Sigmoid colon (tissue), 7 donors: ENCODE measurements around the gene PRDM16. TPM values are rescaled to one million over a fixed set of nuclear protein-coding genes. Genes with fewer than 3 reads are reported as not detected.

Experiments used
- DNase-seq: peaks from one replicate; pipeline ENCODE4 v3.0.0-alpha.2; 2019
- H3K27ac ChIP-seq, 4 donors: fragments of 200-600 bp; sonication (generic); one replicate each; pipeline ENCODE4 v1.5.1; 2016 to 2019; ENCODE audit warnings: mild to moderate bottlenecking in 1 of 4
- H3K27me3 ChIP-seq, 3 donors: fragments of 200-600 bp; sonication (generic); one replicate each; pipeline ENCODE4 v1.5.1; 2019; ENCODE audit warnings: mild to moderate bottlenecking in 1 of 3
- H3K36me3 ChIP-seq, 4 donors: fragments of 200-600 bp; sonication (generic); one replicate each; pipeline ENCODE4 v1.5.1; 2016 to 2019
- H3K4me1 ChIP-seq, 4 donors: fragments of 200-600 bp; sonication (generic); one replicate each; pipeline ENCODE4 v1.5.1; 2017 to 2019
- H3K4me3 ChIP-seq, 4 donors: fragments of 200-600 bp; sonication (generic); one replicate each; pipeline ENCODE4 v1.5.1; 2017 to 2019; ENCODE audit warnings: mild to moderate bottlenecking in 2 of 4, moderate library complexity in 1 of 4
- H3K9me3 ChIP-seq, 4 donors: fragments of 200-600 bp in 3 of 4; sonication (generic) in 3 of 4; one replicate each; pipeline versions ENCODE4 v1.5.1 to v1.6.1; 2013 to 2019
- CTCF ChIP-seq, 4 experiments: fragments of 450-650 bp in 3 of 4; fragments of 200-600 bp in 1 of 4; IDR thresholded peaks; one replicate each; pipeline ENCODE4 v1.5.1; 2016 to 2019; ENCODE audit warnings: antibody characterized with exemption in 4 of 4, mild to moderate bottlenecking in 3 of 4, moderate library complexity in 2 of 4
- EP300 ChIP-seq, 4 donors: sonication (generic); formaldehyde crosslinking; IDR thresholded peaks; one replicate each; pipeline ENCODE4 v1.6.1; 2017; ENCODE audit warnings: antibody characterized with exemption in 4 of 4
- POLR2A ChIP-seq, 2 donors: fragments of 450-650 bp; IDR thresholded peaks; one replicate each; pipeline ENCODE4 v1.6.1; 2016; ENCODE audit warnings: antibody characterized with exemption in 2 of 2, mild to moderate bottlenecking in 2 of 2, moderate library complexity in 2 of 2
- POLR2AphosphoS5 ChIP-seq, 4 donors: sonication (generic); formaldehyde crosslinking; IDR thresholded peaks; one replicate each; pipeline ENCODE4 v1.6.1; 2017; ENCODE audit warnings: antibody characterized with exemption in 4 of 4
- WGBS, 2 donors: extraction: QIAGEN DNeasy Blood & Tissue Kit; methylation state at CpG; one replicate each; pipeline ENCODE4 v1.1.7; 2013; 5-methylcytosine and 5-hydroxymethylcytosine counted together
- intact Hi-C: fragments of 100-400 bp; cut with DNase I; formaldehyde crosslinking; loops from one replicate; pipeline ENCODE4 v1.15.1; 2023
- polyA plus RNA-seq, 3 donors: library from polyadenylated mRNA; stranded (reverse); fragments of 200-250 nt; gene quantifications; one replicate each; pipeline ENCODE4 v1.2.3, GENCODE V29; 2013
- total RNA-seq, 4 donors: library from RNA; depleted of rRNA; stranded (reverse); fragments of >200 nt; gene quantifications; one replicate each; pipeline ENCODE4 v1.1.0, GENCODE V29; 2016
- donor health status: healthy with polysubstance abuse.
- donor health status: Bipolar disorder and iron deficiency.
- donor health status: healthy.

The PRDM16 gene
- total and polyA plus RNA-seq, 7 donors, result under 0.01 to 1.7 (median 0.49) TPM

- Histone ChIP-seq H3K4me1 (no peaks in the 10 kb centered on the region), H3K9me3 (no peaks in the 10 kb centered on the region), H3K27ac (no peak overlapping the region), H3K36me3 (no peaks in the 10 kb centered on the region), H3K4me3 (no peak overlapping the region), H3K27me3 (peaks cover 9 to 52% (median 17%) of the 10 kb centered on the region in 3 donors)
- DNase-seq, result no peak
- intact Hi-C loops, result no loop called here
- WGBS, 2 donors, result 95 to 99% methylated on average over 1 of the region's 1 CpG
- TF ChIP-seq CTCF (IDR thresholded peaks at IDR 0.05) (no peak), EP300 (IDR thresholded peaks at IDR 0.05) (no peak), POLR2AphosphoS5 (IDR thresholded peaks at IDR 0.05) (no peak), POLR2A (IDR thresholded peaks at IDR 0.05) (no peak)
Measured at GRCh38 chr1:3026124-3026523, 42.9 kb upstream of the PRDM16 start.

- Histone ChIP-seq H3K4me3 (no peak overlapping the region), H3K4me1 (no peaks in the 10 kb centered on the region), H3K9me3 (no peaks in the 10 kb centered on the region), H3K27ac (no peak overlapping the region), H3K36me3 (no peaks in the 10 kb centered on the region), H3K27me3 (peaks cover 9 to 58% (median 17%) of the 10 kb centered on the region in 3 donors)
- TF ChIP-seq EP300 (IDR thresholded peaks at IDR 0.05) (no peak), CTCF (IDR thresholded peaks at IDR 0.05) (no peak), POLR2A (IDR thresholded peaks at IDR 0.05) (no peak), POLR2AphosphoS5 (IDR thresholded peaks at IDR 0.05) (no peak)
- peak; percentile 51 for DNase-seq
- intact Hi-C loops, result no loop called here
- WGBS, 2 donors, result 76 to 85% methylated on average over 11 of the region's 11 CpGs
Measured at GRCh38 chr1:3026581-3027391, 42.2 kb upstream of the PRDM16 start.

- DNase-seq, result peak; percentile 45
- Histone ChIP-seq H3K4me3 (no peak overlapping the region), H3K27ac (no peak overlapping the region), H3K36me3 (no peaks in the 10 kb centered on the region), H3K4me1 (no peaks in the 10 kb centered on the region), H3K9me3 (no peaks in the 10 kb centered on the region), H3K27me3 (peaks cover 9 to 63% (median 17%) of the 10 kb centered on the region in 3 donors)
- TF ChIP-seq CTCF (IDR thresholded peaks at IDR 0.05) (no peak), EP300 (IDR thresholded peaks at IDR 0.05) (no peak), POLR2AphosphoS5 (IDR thresholded peaks at IDR 0.05) (no peak), POLR2A (IDR thresholded peaks at IDR 0.05) (no peak)
- intact Hi-C loops, result no loop called here
- 81 to 91% methylated on average over 20 of the region's 20 CpGs for WGBS, 2 donors
Measured at GRCh38 chr1:3027611-3028371, 41.2 kb upstream of the PRDM16 start.

GRCh38 chr1:3028531-3029282 lies 40.3 kb upstream of the PRDM16 start:
- no peaks in the 10 kb centered on the region for H3K4me1 ChIP-seq
- H3K27ac ChIP-seq, result no peak overlapping the region
- H3K4me3 ChIP-seq, result no peak overlapping the region
- H3K9me3 ChIP-seq, result no peaks in the 10 kb centered on the region
- no peaks in the 10 kb centered on the region for H3K36me3 ChIP-seq
- peak; percentile 53 for DNase-seq
- TF ChIP-seq EP300 (IDR thresholded peaks at IDR 0.05) (no peak), POLR2A (IDR thresholded peaks at IDR 0.05) (no peak), POLR2AphosphoS5 (IDR thresholded peaks at IDR 0.05) (no peak), CTCF (IDR thresholded peaks at IDR 0.05) (no peak)
- peaks cover 9 to 60% (median 17%) of the 10 kb centered on the region in 3 donors for H3K27me3 ChIP-seq
- intact Hi-C loops, result no loop called here
- 29 to 32% methylated on average over 32 of the region's 32 CpGs for WGBS, 2 donors
